BE2C (cell line): ENCODE measurements around the gene MED10.

Experiments
- DNase-seq: peaks from one replicate; pipeline ENCODE4 v3.0.0-alpha.2; 2020
- H3K27me3 ChIP-seq: fragments of 250-450 bp; sonication (Bioruptor Pico); 2 replicates; pipeline ENCODE4 v1.5.1; 2020; ENCODE audit warnings: mild to moderate bottlenecking
- H3K36me3 ChIP-seq: fragments of 250-450 bp; sonication (Bioruptor Pico); 2 replicates; pipeline ENCODE4 v1.5.1; 2020; ENCODE audit warnings: mild to moderate bottlenecking
- H3K4me1 ChIP-seq: fragments of 250-450 bp; sonication (Bioruptor Pico); 2 replicates; pipeline ENCODE4 v1.5.1; 2020
- H3K4me3 ChIP-seq: 2 replicates; pipeline ENCODE4 v1.5.1; 2011; ENCODE audit warnings: low read depth, low read length
- H3K9me3 ChIP-seq: fragments of 250-450 bp; sonication (Bioruptor Pico); 2 replicates; pipeline ENCODE4 v1.5.1; 2020
- CTCF ChIP-seq: IDR thresholded peaks from 2 replicates; pipeline ENCODE4 v1.5.1; 2012; ENCODE audit warnings: mild to moderate bottlenecking, low read depth, low read length

Gene MED10

GRCh38 chr5:6376974-6377520, 1.3 kb downstream of the MED10 start:
- H3K9me3 ChIP-seq, result no peaks in the 10 kb centered on the region
- TF ChIP-seq CTCF, result no peak
- H3K36me3 ChIP-seq, result peaks cover 46% of the 10 kb centered on the region
- DNase-seq, result no peak
- H3K27me3 ChIP-seq, result no peaks in the 10 kb centered on the region
- peak overlapping the region; percentile 95 for H3K4me3 ChIP-seq
- no peaks in the 10 kb centered on the region; the same call in 1 of the 2 replicates for H3K4me1 ChIP-seq

- no peaks in the 10 kb centered on the region for H3K27me3 ChIP-seq
- no peak for DNase-seq
- H3K4me1 ChIP-seq, result no peaks in the 10 kb centered on the region; the same call in 1 of the 2 replicates
- peaks cover 60% of the 10 kb centered on the region for H3K36me3 ChIP-seq
- TF ChIP-seq CTCF, result no peak
- no peak overlapping the region for H3K4me3 ChIP-seq
- no peaks in the 10 kb centered on the region for H3K9me3 ChIP-seq
Measured at GRCh38 chr5:6373081-6373846, 5.1 kb downstream of the MED10 start.

GRCh38 chr5:6372251-6373080, 5.9 kb downstream of the MED10 start:
- H3K9me3 ChIP-seq, result no peaks in the 10 kb centered on the region
- H3K4me3 ChIP-seq, result no peak overlapping the region
- no peaks in the 10 kb centered on the region for H3K27me3 ChIP-seq
- no peaks in the 10 kb centered on the region; the same call in 1 of the 2 replicates for H3K4me1 ChIP-seq
- no peak for DNase-seq
- peaks cover 60% of the 10 kb centered on the region for H3K36me3 ChIP-seq
- no peak for TF ChIP-seq CTCF

GRCh38 chr5:6371079-6371810, 7.1 kb downstream of the MED10 start:
- no peaks in the 10 kb centered on the region for H3K4me1 ChIP-seq
- H3K9me3 ChIP-seq, result no peaks in the 10 kb centered on the region
- TF ChIP-seq CTCF, result peak; percentile 17; the same call in 1 of the 2 replicates
- no peaks in the 10 kb centered on the region for H3K27me3 ChIP-seq
- H3K4me3 ChIP-seq, result no peak overlapping the region
- no peak for DNase-seq
- H3K36me3 ChIP-seq, result peaks cover 49% of the 10 kb centered on the region

- TF ChIP-seq CTCF, result no peak
- H3K4me3 ChIP-seq, result no peak overlapping the region
- H3K9me3 ChIP-seq, result no peaks in the 10 kb centered on the region
- no peaks in the 10 kb centered on the region for H3K4me1 ChIP-seq
- H3K36me3 ChIP-seq, result peaks cover 43% of the 10 kb centered on the region
- no peak for DNase-seq
- H3K27me3 ChIP-seq, result no peaks in the 10 kb centered on the region
Measured at GRCh38 chr5:6370580-6370979, 7.8 kb downstream of the MED10 start.
